CD4-positive, alpha-beta T cell (primary cell): ENCODE measurements around the gene LKAAEAR1. TPM values are rescaled to one million over a fixed set of nuclear protein-coding genes. Genes with fewer than 3 reads are reported as not detected.

Experiments used
- ATAC-seq: fragments of 200-7000 bp; cut with Tn5 transposase; one replicate; pipeline ENCODE4 v1.10.0; 2022; ENCODE audit warnings: mild to moderate bottlenecking; ENCODE audit not compliant: poor library complexity
- CTCF ChIA-PET: fragments of 350-600 bp; sonication (Branson Sonifier 250); formaldehyde crosslinking; loops from one replicate; lab custom pipeline; 2021; ENCODE audit warnings: antibody characterized with exemption, inconsistent platforms; lab: Charles Lee
- POLR2A ChIA-PET: fragments of 350-600 bp; sonication (Branson Sonifier 250); formaldehyde crosslinking; loops from one replicate; lab custom pipeline; 2021; ENCODE audit warnings: antibody characterized with exemption, inconsistent platforms; lab: Charles Lee
- DNase-seq, 14 experiments: peaks; one replicate each; pipeline ENCODE4 v3.0.0-alpha.2; 2013 to 2020; ENCODE audit warnings: mixed read lengths in 2 of 14
- H3K27ac ChIP-seq, 2 donors: one replicate each; pipeline versions ENCODE4 v1.5.1 to v1.7.0; 2013; ENCODE audit warnings: low read length in 2 of 2, low read depth in 1 of 2, mild to moderate bottlenecking in 1 of 2
- H3K27me3 ChIP-seq, 2 experiments: 1 replicate in 1 of 2; 2 replicates in 1 of 2; pipeline versions ENCODE4 v1.6.1 to v1.7.0; 2013; ENCODE audit warnings: low read length in 2 of 2, control low read depth in 1 of 2, mild to moderate bottlenecking in 1 of 2, moderate library complexity in 1 of 2; ENCODE audit not compliant: insufficient read depth in 2 of 2, control insufficient read depth in 1 of 2
- H3K36me3 ChIP-seq: one replicate; pipeline ENCODE4 v1.6.1; 2013; ENCODE audit warnings: low read length, control low read depth; ENCODE audit not compliant: insufficient read depth
- H3K4me1 ChIP-seq: one replicate; pipeline ENCODE4 v1.6.1; 2013; ENCODE audit warnings: low read length, control low read depth; ENCODE audit not compliant: insufficient read depth
- H3K4me3 ChIP-seq: one replicate; pipeline ENCODE4 v1.5.1; 2013; ENCODE audit warnings: mild to moderate bottlenecking, low read length, moderate library complexity
- H3K9me3 ChIP-seq, 2 experiments: 1 replicate in 1 of 2; 2 replicates in 1 of 2; pipeline versions ENCODE4 v1.6.1 to v1.7.0; 2013; ENCODE audit warnings: low read length in 2 of 2, mild to moderate bottlenecking in 2 of 2, control low read depth in 1 of 2, moderate library complexity in 1 of 2; ENCODE audit not compliant: control insufficient read depth in 1 of 2, insufficient read depth in 1 of 2
- H3K27ac Mint-ChIP-seq: one replicate; pipeline ENCODE4 v1.8.0; 2020; ENCODE audit warnings: mixed read lengths
- H3K27me3 Mint-ChIP-seq: one replicate; pipeline ENCODE4 v1.8.0; 2021; ENCODE audit warnings: mixed read lengths
- H3K36me3 Mint-ChIP-seq: one replicate; pipeline ENCODE4 v1.8.0; 2021; ENCODE audit warnings: low read depth, mixed read lengths
- H3K4me1 Mint-ChIP-seq: one replicate; pipeline ENCODE4 v1.8.0; 2021; ENCODE audit warnings: low read depth, mixed read lengths
- H3K4me3 Mint-ChIP-seq: one replicate; pipeline ENCODE4 v1.8.0; 2020; ENCODE audit warnings: mild to moderate bottlenecking, mixed read lengths
- H3K9me3 Mint-ChIP-seq: one replicate; pipeline ENCODE4 v1.8.0; 2020; ENCODE audit warnings: mixed read lengths
- CTCF ChIP-seq: fragments of 200-600 bp; IDR thresholded peaks from one replicate; pipeline ENCODE4 v1.8.0; 2022; ENCODE audit warnings: antibody characterized with exemption, mild to moderate bottlenecking
- intact Hi-C, 2 experiments: fragments of 100-400 bp; cut with DNase I in 1 of 2; cut with micrococcal nuclease in 1 of 2; formaldehyde crosslinking; loops; one replicate each; pipeline versions ENCODE4 v1.15.1 to v1.9.0; 2023 to 2025; cut with DNase I, micrococcal nuclease
- total RNA-seq, 174 experiments: library from RNA in 2 of 174; stranded (reverse) in 2 of 174; gene quantifications; one replicate each; pipeline ENCODE4 v1.2.3 and lab custom pipeline; 2021 to 2026

The LKAAEAR1 gene
- total RNA-seq, 2 experiments from 2014 or later, result 0.30 to 0.39 TPM

- POLR2A ChIA-PET, result interaction anchor here (1.7 to 1.8 kb wide), 2 partner anchors 9 to 15 kb away, joined by 6 to 7 read pairs; partner anchors contain the start of gene LKAAEAR1
- H3K27ac Mint-ChIP-seq, result no peak overlapping the region
Observed at GRCh38 chr20:64068386-64069208, 15.6 kb downstream of the LKAAEAR1 start.

GRCh38 chr20:64067733-64068307 is 16.4 kb downstream of the LKAAEAR1 start:
- H3K36me3 ChIP-seq, result peaks cover 12% of the 10 kb centered on the region
- ChIA-PET CTCF (no interaction called here), POLR2A (interaction anchor here (1.8 kb wide), 1 partner anchor 16 kb away, joined by 6 read pairs; the partner anchor contains the start of gene LKAAEAR1)
- Mint-ChIP-seq H3K27ac (peak overlapping the region; percentile 69), H3K36me3 (peaks cover 5% of the 10 kb centered on the region), H3K27me3 (no peaks in the 10 kb centered on the region), H3K9me3 (no peaks in the 10 kb centered on the region), H3K4me1 (peaks cover 40% of the 10 kb centered on the region), H3K4me3 (no peak overlapping the region)
- H3K27ac ChIP-seq, result no peak overlapping the region
- no peak overlapping the region for H3K4me3 ChIP-seq
- no peaks in the 10 kb centered on the region for H3K9me3 ChIP-seq
- no peak for TF ChIP-seq CTCF
- ATAC-seq (no peak), DNase-seq (no peak)
- intact Hi-C loops, result loop anchor here in 1 of 2 experiments (10.0 kb wide), 1 partner anchor 413 kb away; the partner anchor contains the start of genes RTEL1 and STMN3
- H3K27me3 ChIP-seq, result no peaks in the 10 kb centered on the region
- peaks cover 73% of the 10 kb centered on the region for H3K4me1 ChIP-seq

More at GRCh38 chr20:64068386-64069208, 15.6 kb downstream of the LKAAEAR1 start:
- no peak overlapping the region for H3K27ac ChIP-seq
- Mint-ChIP-seq H3K4me1 (peaks cover 39% of the 10 kb centered on the region), H3K9me3 (no peaks in the 10 kb centered on the region), H3K27me3 (no peaks in the 10 kb centered on the region), H3K4me3 (no peak overlapping the region), H3K36me3 (peaks cover 10% of the 10 kb centered on the region)
- no peaks in the 10 kb centered on the region for H3K27me3 ChIP-seq
- no peak overlapping the region for H3K4me3 ChIP-seq
- H3K4me1 ChIP-seq, result peaks cover 72% of the 10 kb centered on the region
- intact Hi-C loops, result loop anchor here in 1 of 2 experiments (10.0 kb wide), 1 partner anchor 414 kb away; the partner anchor contains the start of genes RTEL1 and STMN3
- H3K9me3 ChIP-seq, result no peaks in the 10 kb centered on the region
- peaks cover 20% of the 10 kb centered on the region for H3K36me3 ChIP-seq
- DNase-seq (no peak), ATAC-seq (no peak)
- TF ChIP-seq CTCF, result no peak
- CTCF ChIA-PET, result interaction anchor here (1.7 kb wide), 1 partner anchor 30 kb away, joined by 10 read pairs; no protein-coding TSS in a partner anchor

- no peaks in the 10 kb centered on the region for H3K36me3 Mint-ChIP-seq
- ChIA-PET CTCF (no interaction called here), POLR2A (interaction anchor here (0.6 to 2.5 kb wide), 3 partner anchors 10 to 28 kb away, joined by 3 to 13 read pairs (median 9); partner anchors contain the start of genes OPRL1 and RGS19)
- no peaks in the 10 kb centered on the region for H3K9me3 ChIP-seq
- intact Hi-C loops, result loop anchor here in 1 of 2 experiments (10.0 kb wide), 1 partner anchor 412 kb away; the partner anchor contains the start of genes RTEL1 and STMN3
- H3K27me3 Mint-ChIP-seq, result no peaks in the 10 kb centered on the region
- peaks cover 40% of the 10 kb centered on the region for H3K4me1 Mint-ChIP-seq
- H3K4me1 ChIP-seq, result peaks cover 80% of the 10 kb centered on the region
- peak overlapping the region; percentile 69 for H3K27ac Mint-ChIP-seq
- H3K9me3 Mint-ChIP-seq, result no peaks in the 10 kb centered on the region
- H3K4me3 Mint-ChIP-seq, result peak overlapping the region; percentile 30
- no peak overlapping the region for H3K27ac ChIP-seq
- no peak overlapping the region for H3K4me3 ChIP-seq
- peaks cover 5% of the 10 kb centered on the region for H3K36me3 ChIP-seq
- TF ChIP-seq CTCF, result no peak
- no peak for DNase-seq
- ATAC-seq, result no peak
- no peaks in the 10 kb centered on the region for H3K27me3 ChIP-seq
Observed at GRCh38 chr20:64067005-64067632, 17.1 kb downstream of the LKAAEAR1 start.
